Measurements from ENCODE around the gene CCSER2.

DNA sequence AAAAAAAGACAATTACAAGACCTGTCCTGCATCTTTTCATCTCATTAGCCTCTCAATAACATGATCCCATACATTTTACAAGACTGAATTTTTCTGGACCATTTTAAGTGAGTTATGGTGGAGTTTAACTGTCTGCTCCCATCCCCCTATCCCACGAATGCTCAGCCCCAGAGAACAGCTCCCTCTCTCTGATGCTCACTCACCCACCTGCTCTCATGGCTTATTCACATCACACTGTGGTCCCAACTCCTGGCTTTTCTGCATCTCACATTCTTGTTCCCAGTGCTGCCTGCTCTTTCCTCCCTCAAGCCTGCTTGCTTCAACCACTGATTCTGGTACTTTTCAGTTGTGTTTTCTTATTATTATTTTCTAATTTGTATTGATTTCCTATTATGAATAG, 20.4 kb upstream of the CCSER2 start:
- no peak for TF ChIP-seq SUZ12 (IDR thresholded peaks at IDR 0.05)
- TF ChIP-seq BHLHE40 (IDR thresholded peaks at IDR 0.05; ENCODE audit: borderline replicate concordance), result no peak
- TF ChIP-seq FOXK2 (IDR thresholded peaks at IDR 0.05), result no peak
- no peak for TF ChIP-seq ELF4 (IDR thresholded peaks at IDR 0.05)
